ENCODE results near the gene HAGHL. TPM values are rescaled to one million over a fixed set of nuclear protein-coding genes. Genes with fewer than 3 reads are reported as not detected.

Gene HAGHL
- total and polyA plus RNA-seq, 7 experiments from 2014 or later: 0.72 to 14.6 (median 9.4) TPM

DNA sequence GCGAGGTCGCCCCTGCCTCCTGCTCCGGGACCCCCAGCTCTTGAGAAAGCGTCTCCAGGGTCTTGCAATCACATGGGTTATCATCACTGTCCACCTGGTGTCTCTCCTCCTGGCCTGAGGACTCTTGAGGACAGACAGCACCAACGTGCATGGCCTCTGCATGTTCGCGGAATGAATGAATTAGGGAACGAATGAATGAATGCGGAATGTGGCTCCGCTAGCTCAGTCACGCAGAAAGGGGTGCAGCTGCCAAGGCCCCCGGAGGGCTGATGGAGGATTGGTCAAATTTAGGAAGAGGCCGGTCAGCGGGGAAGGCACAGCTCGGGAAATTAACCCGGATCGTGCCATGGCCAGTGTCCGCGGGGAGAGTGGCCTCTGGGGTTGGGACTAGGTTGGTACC lies 24.6 kb upstream of the HAGHL start:
- no peak for ATAC-seq
- peaks cover 0 to 22% of the 10 kb centered on the region in 2 donors for H3K27me3 ChIP-seq (ENCODE audit: control insufficient read depth in 2 of 2, insufficient read depth in 2 of 2, low read length in 2 of 2)

DNA sequence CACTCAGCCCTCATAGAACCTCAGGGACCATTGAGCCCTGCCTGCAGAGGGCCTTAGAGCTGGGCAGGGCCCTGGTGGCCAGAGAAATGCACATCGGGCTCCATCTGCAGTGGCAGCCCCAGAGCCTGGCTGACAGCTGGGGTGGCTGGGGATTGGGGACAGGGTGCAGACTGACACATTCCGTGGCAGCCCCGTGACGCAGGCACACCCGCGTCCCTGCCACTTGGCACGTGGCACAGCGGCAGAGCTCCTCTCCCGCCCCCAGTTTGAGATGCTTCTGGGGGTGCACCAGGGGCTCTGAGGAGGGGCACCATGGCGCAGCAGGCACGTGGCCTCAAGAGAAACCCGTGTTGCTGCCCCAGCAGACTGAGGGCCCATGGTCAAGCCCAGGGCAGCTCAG lies 23.5 kb upstream of the HAGHL start:
- H3K4me1 ChIP-seq (ENCODE audit: control insufficient read depth in 2 of 2, insufficient read depth in 2 of 2, low read length in 2 of 2): peaks cover 14 to 18% of the 10 kb centered on the region in 2 donors
- ChIA-PET POLR2A (no interaction called here), CTCF (interaction anchor here (0.6 to 2.0 kb wide), 2 partner anchors 7 to 41 kb away, joined by 4 to 5 read pairs; no protein-coding TSS in a partner anchor)
- peaks cover 18 to 58% (median 22%) of the 10 kb centered on the region in 5 donors for H3K27me3 Mint-ChIP-seq
- H3K27ac Mint-ChIP-seq: no peak overlapping the region
- no peaks in the 10 kb centered on the region for H3K9me3 ChIP-seq (ENCODE audit: control insufficient read depth in 2 of 3, low read length in 3 of 3)
- H3K36me3 ChIP-seq (ENCODE audit: control insufficient read depth in 2 of 3, insufficient read depth in 3 of 3, low read length in 3 of 3): no peaks in the 10 kb centered on the region
- no peak for ATAC-seq
- H3K27me3 ChIP-seq (ENCODE audit: control insufficient read depth in 2 of 2, insufficient read depth in 2 of 2, low read length in 2 of 2): peaks cover 4 to 22% of the 10 kb centered on the region in 2 donors
- H3K4me1 Mint-ChIP-seq: peaks cover 0 to 11% (median 4%) of the 10 kb centered on the region in 7 donors
- intact Hi-C loops (cut with micrococcal nuclease): loop anchor here in 1 of 2 donors (5.0 kb wide), 1 partner anchor 484 kb away; no protein-coding TSS in a partner anchor
- no peak overlapping the region for H3K27ac ChIP-seq (ENCODE audit: low read depth, low read length)
- no peak overlapping the region for H3K4me3 ChIP-seq (ENCODE audit: low read length)
- no peak for DNase-seq
- H3K36me3 Mint-ChIP-seq: no peaks in the 10 kb centered on the region
- H3K4me3 Mint-ChIP-seq: no peak overlapping the region
- H3K9me3 Mint-ChIP-seq: peaks cover 0 to 2% (median 0%) of the 10 kb centered on the region in 11 donors

More for the DNA sequence above, 24.6 kb upstream of the HAGHL start:
- CTCF ChIA-PET: interaction anchor here (1.4 to 2.0 kb wide), 2 partner anchors 8 to 10 kb away, joined by 5 read pairs; no protein-coding TSS in a partner anchor
- H3K36me3 Mint-ChIP-seq: no peaks in the 10 kb centered on the region
- no peaks in the 10 kb centered on the region for H3K36me3 ChIP-seq (ENCODE audit: control insufficient read depth in 2 of 3, insufficient read depth in 3 of 3, low read length in 3 of 3)
- H3K9me3 Mint-ChIP-seq: no peaks in the 10 kb centered on the region
- peaks cover 14 to 18% of the 10 kb centered on the region in 2 donors for H3K4me1 ChIP-seq (ENCODE audit: control insufficient read depth in 2 of 2, insufficient read depth in 2 of 2, low read length in 2 of 2)
- H3K4me1 Mint-ChIP-seq: peaks cover 0 to 11% (median 4%) of the 10 kb centered on the region in 7 donors
- no peak overlapping the region for H3K4me3 ChIP-seq (ENCODE audit: low read length)
- POLR2A ChIA-PET: interaction anchor here (1.3 kb wide), 1 partner anchor 22 kb away, joined by 3 read pairs; the partner anchor contains the start of gene STUB1
- no peak overlapping the region for H3K27ac ChIP-seq (ENCODE audit: low read depth, low read length)
- H3K9me3 ChIP-seq (ENCODE audit: control insufficient read depth in 2 of 3, low read length in 3 of 3): no peaks in the 10 kb centered on the region
- intact Hi-C loops (cut with micrococcal nuclease): loop anchor here in 1 of 2 donors (5.0 kb wide), 1 partner anchor 485 kb away; no protein-coding TSS in a partner anchor
- H3K4me3 Mint-ChIP-seq: peak overlapping the region in 3 of 10 donors; percentile 29 to 81 (median 38)
- no peak for DNase-seq
- H3K27me3 Mint-ChIP-seq: peaks cover 10 to 50% (median 12%) of the 10 kb centered on the region in 5 donors
- H3K27ac Mint-ChIP-seq: peak overlapping the region in 1 of 9 donors; percentile 59

- DNase-seq (no peak), ATAC-seq (no peak)
- H3K4me1 Mint-ChIP-seq: peaks cover 0 to 11% (median 4%) of the 10 kb centered on the region in 7 donors
- Histone ChIP-seq H3K27me3 (ENCODE audit: control insufficient read depth in 2 of 2, insufficient read depth in 2 of 2, low read length in 2 of 2) (peaks cover 4 to 22% of the 10 kb centered on the region in 2 donors), H3K9me3 (ENCODE audit: control insufficient read depth in 2 of 3, low read length in 3 of 3) (no peaks in the 10 kb centered on the region), H3K36me3 (ENCODE audit: control insufficient read depth in 2 of 3, insufficient read depth in 3 of 3, low read length in 3 of 3) (no peaks in the 10 kb centered on the region), H3K27ac (ENCODE audit: low read depth, low read length) (no peak overlapping the region), H3K4me3 (ENCODE audit: low read length) (no peak overlapping the region), H3K4me1 (ENCODE audit: control insufficient read depth in 2 of 2, insufficient read depth in 2 of 2, low read length in 2 of 2) (peaks cover 14 to 16% of the 10 kb centered on the region in 2 donors)
- H3K36me3 Mint-ChIP-seq: no peaks in the 10 kb centered on the region
- H3K27ac Mint-ChIP-seq: no peak overlapping the region
- H3K9me3 Mint-ChIP-seq: peaks cover 0 to 2% (median 0%) of the 10 kb centered on the region in 11 donors
- intact Hi-C loops (cut with micrococcal nuclease): loop anchor here in 1 of 2 donors (5.0 kb wide), 1 partner anchor 483 kb away; no protein-coding TSS in a partner anchor
- CTCF ChIA-PET: no interaction called here
- POLR2A ChIA-PET: interaction anchor here (1.1 kb wide), 1 partner anchor 8 kb away, joined by 5 read pairs; no protein-coding TSS in a partner anchor
- H3K27me3 Mint-ChIP-seq: peaks cover 23 to 63% (median 27%) of the 10 kb centered on the region in 5 donors
- H3K4me3 Mint-ChIP-seq: peak overlapping the region in 1 of 10 donors; percentile 38
Measured at GRCh38 chr16:704047-704446, 22.9 kb upstream of the HAGHL start.

DNA sequence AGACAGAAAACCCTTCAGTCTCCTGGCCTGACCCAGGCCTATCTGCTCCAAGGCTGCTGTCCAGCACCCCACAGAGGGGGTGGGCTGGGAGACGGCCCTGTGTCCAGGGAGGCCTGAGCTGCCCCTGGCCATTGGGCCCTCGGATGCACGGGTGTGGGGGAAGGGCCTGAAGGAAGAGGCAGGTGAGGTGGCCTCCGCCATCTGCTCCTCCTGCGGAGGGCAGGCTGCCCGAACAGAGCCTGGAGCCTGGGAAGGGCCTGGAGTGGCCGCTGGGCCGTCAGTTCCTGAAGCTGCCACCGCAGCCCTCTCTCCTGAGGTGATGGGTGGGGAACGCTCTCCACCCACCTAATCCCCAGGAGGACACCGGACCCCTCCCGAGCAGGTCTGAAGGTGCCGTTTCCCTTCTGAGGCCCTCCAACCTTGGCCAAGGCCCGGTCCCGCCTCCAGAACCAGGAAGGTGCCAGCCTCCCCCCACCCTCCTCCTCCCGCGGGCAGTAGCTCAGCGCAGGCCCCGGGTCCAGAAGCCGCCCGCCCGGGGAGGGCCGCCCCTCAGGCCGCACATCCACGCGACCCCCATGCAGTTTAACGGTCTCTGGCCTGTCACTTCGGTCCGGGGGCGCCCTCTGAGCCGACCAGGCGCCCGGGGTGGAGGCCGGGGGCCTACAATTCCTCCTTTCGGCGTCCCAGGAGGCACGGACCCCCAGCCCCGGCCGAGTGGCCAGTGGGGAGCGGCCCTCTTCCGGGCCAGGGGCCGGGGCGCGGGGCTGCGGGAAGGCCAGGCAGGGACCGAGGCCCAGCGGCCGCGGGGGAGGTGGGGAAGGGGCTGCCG lies 22.1 kb upstream of the HAGHL start:
- H3K4me3 Mint-ChIP-seq: no peak overlapping the region
- Histone ChIP-seq H3K9me3 (ENCODE audit: control insufficient read depth in 2 of 3, low read length in 3 of 3) (no peaks in the 10 kb centered on the region), H3K27ac (ENCODE audit: low read depth, low read length) (no peak overlapping the region), H3K27me3 (ENCODE audit: control insufficient read depth in 2 of 2, insufficient read depth in 2 of 2, low read length in 2 of 2) (peaks cover 4 to 22% of the 10 kb centered on the region in 2 donors), H3K4me3 (ENCODE audit: low read length) (no peak overlapping the region), H3K4me1 (ENCODE audit: control insufficient read depth in 2 of 2, insufficient read depth in 2 of 2, low read length in 2 of 2) (peaks cover 8 to 14% of the 10 kb centered on the region in 2 donors), H3K36me3 (ENCODE audit: control insufficient read depth in 2 of 3, insufficient read depth in 3 of 3, low read length in 3 of 3) (no peaks in the 10 kb centered on the region)
- ATAC-seq (no peak), DNase-seq (no peak)
- CTCF ChIA-PET: no interaction called here
- POLR2A ChIA-PET: interaction anchor here (1.1 kb wide), 1 partner anchor 9 kb away, joined by 5 read pairs; no protein-coding TSS in a partner anchor
- intact Hi-C loops (cut with micrococcal nuclease): loop anchor here in 1 of 2 donors (5.0 kb wide), 1 partner anchor 483 kb away; no protein-coding TSS in a partner anchor
- no peak overlapping the region for H3K27ac Mint-ChIP-seq
- H3K4me1 Mint-ChIP-seq: peaks cover 0 to 7% (median 1%) of the 10 kb centered on the region in 7 donors
- no peaks in the 10 kb centered on the region for H3K36me3 Mint-ChIP-seq
- peaks cover 0 to 2% (median 0%) of the 10 kb centered on the region in 11 donors for H3K9me3 Mint-ChIP-seq
- H3K27me3 Mint-ChIP-seq: peaks cover 23 to 67% (median 28%) of the 10 kb centered on the region in 5 donors

- POLR2A ChIA-PET: no interaction called here
- peaks cover 23 to 64% (median 28%) of the 10 kb centered on the region in 5 donors for H3K27me3 Mint-ChIP-seq
- H3K27ac Mint-ChIP-seq: no peak within 1 kb of the TSS
- ATAC-seq (peak; percentile 28), DNase-seq (no peak)
- no peaks in the 10 kb centered on the region for H3K36me3 Mint-ChIP-seq
- H3K4me3 ChIP-seq (ENCODE audit: low read length): no peak within 1 kb of the TSS
- peaks cover 4 to 22% of the 10 kb centered on the region in 2 donors for H3K27me3 ChIP-seq (ENCODE audit: control insufficient read depth in 2 of 2, insufficient read depth in 2 of 2, low read length in 2 of 2)
- peaks cover 0 to 4% (median 1%) of the 10 kb centered on the region in 7 donors for H3K4me1 Mint-ChIP-seq
- H3K36me3 ChIP-seq (ENCODE audit: control insufficient read depth in 2 of 3, insufficient read depth in 3 of 3, low read length in 3 of 3): no peaks in the 10 kb centered on the region
- no peaks in the 10 kb centered on the region for H3K9me3 ChIP-seq (ENCODE audit: control insufficient read depth in 2 of 3, low read length in 3 of 3)
- no peak within 1 kb of the TSS for H3K27ac ChIP-seq (ENCODE audit: low read depth, low read length)
- peaks cover 0 to 8% of the 10 kb centered on the region in 2 donors for H3K4me1 ChIP-seq (ENCODE audit: control insufficient read depth in 2 of 2, insufficient read depth in 2 of 2, low read length in 2 of 2)
- H3K9me3 Mint-ChIP-seq: peaks cover 0 to 2% (median 0%) of the 10 kb centered on the region in 11 donors
- intact Hi-C loops (cut with micrococcal nuclease): no loop called here
- CTCF ChIA-PET: no interaction called here
- peak within 1 kb of the TSS in 7 of 10 donors; percentile 21 to 72 (median 38) for H3K4me3 Mint-ChIP-seq
Measured at GRCh38 chr16:705431-706188, 21.3 kb upstream of the HAGHL start, which contains the start of gene FBXL16. TSS of gene FBXL16 (minus strand) at chr16:705801. CDS start at chr16:697405, 8,396 bp downstream.

All from naive thymus-derived CD4-positive, alpha-beta T cell (primary cell).